NCI-H2029 (cell line): Measurements from ENCODE around the gene ELP6.

ENCODE experiments used
- DNase-seq: peaks from one replicate; lab custom pipeline; 2025; lab: John Stamatoyannopoulos, UW

The ELP6 gene

GRCh38 chr3:47513125-47513929 is at the start of gene ELP6:
TSS of gene ELP6 (minus strand) at chr3:47513712. CDS start at chr3:47513590, 122 bp downstream.
- peak; percentile 98 for DNase-seq

DNA sequence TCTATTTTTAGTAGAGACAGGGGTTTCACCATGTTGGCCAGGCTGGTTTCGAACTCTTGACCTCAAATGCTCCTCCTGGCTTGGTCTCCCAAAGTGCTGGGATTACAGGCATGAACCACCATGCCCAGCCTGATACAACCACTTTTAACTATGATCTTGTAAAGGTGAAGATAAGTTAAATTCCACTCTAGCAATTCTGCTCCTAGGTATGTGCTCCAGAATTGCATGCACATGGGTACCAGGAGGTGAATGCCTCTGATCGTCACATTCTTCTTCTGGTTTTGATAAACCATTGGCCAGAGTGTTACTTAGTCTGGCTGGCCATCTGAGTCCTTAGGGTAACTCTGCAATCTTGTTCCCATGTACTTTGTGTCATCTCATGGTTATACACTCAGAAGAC is 42.8 kb upstream of the ELP6 start:
- no peak for DNase-seq

DNA sequence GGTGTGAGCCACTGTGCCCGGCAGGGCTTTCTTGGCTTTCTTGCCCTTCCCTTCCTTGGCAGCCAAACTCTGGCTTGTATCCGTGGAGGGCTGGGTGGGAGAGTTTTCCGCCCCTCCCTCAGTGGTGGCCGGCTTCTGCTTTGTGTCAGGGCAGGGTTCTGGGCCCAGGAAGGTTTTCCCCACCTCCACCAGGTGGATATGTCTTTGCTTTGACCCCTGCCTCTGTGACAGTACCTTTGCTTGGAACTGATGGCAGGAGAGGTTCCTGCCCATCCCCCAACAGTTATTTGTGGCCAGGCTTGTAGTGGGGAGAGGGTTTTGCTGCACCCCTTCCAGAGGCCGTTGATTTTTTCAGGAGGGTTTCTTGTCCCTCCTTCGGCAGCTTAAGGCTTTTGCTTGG is 40.8 kb upstream of the ELP6 start:
- no peak for DNase-seq

GRCh38 chr3:47553407-47553806 is 39.9 kb upstream of the ELP6 start:
- no peak for DNase-seq

GRCh38 chr3:47542471-47543173 is 29.1 kb upstream of the ELP6 start:
- DNase-seq: no peak

DNA sequence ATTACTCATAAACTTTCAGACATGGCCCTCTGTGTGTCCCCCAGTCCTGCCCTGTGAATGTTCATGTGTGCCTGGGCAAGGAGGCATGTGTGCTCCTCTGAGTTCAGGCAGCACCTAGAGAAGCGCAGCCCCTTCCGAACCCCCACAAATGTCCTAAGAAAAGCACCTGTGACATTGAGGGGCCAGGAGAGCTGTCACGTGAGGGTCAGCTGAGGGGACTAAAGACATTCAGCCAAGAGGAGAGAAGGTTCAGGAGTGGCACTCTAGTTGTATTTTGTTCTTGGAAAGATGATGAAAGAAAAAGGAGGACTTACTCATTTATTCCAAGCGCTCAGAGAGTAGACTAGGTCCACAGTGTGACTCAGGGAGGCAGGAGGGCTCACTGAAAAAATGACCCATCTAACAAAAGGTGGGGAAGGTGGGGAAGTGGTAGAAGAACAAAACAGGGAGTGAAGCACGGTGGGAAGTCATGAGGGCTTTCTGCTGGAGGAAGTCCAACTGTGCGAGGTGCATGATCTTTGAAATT is 28.1 kb upstream of the ELP6 start:
- no peak for DNase-seq

GRCh38 chr3:47540281-47540680 is 26.8 kb upstream of the ELP6 start:
- DNase-seq: no peak

DNA sequence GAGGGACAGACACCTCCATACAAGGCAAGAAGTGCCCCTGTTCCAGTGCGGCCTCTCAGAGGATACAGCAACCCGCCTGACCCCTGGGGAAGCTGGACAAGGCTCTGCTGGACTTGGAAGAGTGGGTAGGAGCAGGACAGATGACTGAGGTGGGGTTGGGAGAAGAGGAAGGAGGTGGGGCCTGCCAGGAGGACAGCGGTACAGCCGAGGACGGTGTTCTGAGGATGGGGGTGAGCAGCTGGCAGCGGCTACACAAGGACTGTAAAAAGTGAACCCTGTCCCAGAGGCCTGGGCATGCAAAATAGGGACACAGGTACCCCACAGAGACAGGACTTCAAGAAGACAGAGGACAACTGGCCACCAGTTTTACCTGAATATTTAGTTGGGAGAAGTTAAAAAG is 23.5 kb upstream of the ELP6 start:
- no peak for DNase-seq

DNA sequence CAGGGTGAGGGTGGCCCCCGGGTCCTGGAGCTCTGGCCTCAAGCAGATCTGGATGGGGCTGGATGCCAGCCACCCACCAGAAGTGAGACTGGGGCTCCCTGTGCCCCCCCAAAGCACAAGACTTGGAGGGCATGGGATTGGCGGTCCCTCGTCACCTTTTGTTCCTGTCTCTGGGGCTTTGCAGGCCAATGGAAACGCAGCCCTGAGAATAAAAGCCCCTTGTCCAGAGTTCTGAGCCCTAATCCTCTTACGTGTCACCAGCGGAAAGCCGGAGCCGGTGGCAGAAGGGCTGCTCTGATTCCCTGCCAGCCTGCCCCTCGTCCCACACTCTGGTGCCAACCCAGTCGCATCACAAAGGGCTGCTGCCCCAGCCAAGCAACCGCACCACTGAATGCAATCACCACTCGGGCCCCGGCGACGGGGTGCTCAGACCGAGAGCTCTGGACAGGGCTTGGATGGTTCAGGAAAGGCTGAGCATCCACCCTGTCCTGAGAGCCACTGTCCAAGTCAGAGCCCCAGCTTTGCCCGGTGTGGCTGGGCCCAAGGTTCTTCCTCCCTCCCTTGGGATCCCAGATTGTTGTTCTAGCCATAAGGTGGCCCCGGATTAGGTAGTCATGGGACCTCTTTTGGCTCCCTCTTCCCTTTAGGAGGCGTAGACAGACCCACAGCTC is 22.8 kb upstream of the ELP6 start:
- no peak for DNase-seq

DNA sequence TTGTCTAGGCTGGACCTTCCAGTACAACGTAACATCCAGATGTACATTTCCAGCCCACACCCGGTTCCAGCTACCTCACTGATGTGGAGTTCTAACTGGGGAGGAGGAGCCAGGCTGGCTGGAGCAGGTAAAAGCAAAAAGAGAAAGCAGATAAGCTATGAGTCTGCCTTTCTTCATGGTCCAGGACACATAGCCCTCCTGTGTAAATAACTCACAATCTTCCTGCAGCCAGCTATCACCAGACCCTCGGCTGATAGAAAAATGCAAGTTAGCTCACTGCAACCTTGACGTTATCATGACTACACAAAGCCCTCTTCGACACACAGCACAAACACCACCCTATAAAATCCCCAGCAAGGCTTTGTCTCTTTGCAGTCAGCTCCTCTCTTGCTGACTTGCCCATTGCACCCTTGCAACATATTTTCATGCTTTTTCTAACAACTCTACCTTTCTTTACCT is 20.5 kb upstream of the ELP6 start:
- no peak for DNase-seq

DNA sequence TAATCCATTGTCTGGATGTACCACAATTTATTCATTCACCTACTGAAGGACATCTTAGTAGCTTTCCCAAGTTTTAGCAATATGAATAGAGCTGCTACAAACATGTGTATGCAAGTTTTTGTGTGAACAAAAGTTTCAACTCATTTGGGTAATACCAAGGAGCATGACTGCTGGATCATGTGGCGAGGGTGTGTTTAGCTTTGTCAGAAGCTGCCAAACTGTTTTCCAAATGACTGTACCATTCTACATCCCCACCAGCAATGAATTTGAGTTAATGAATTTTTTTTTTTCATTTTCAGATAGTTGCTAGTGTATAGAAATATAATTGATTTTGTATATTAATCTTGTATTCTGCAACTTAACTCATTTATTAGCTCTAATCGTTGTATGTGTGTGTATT is 20.0 kb upstream of the ELP6 start:
- DNase-seq: no peak

- DNase-seq: no peak
Observed at GRCh38 chr3:47527952-47528725, 14.6 kb upstream of the ELP6 start.

DNA sequence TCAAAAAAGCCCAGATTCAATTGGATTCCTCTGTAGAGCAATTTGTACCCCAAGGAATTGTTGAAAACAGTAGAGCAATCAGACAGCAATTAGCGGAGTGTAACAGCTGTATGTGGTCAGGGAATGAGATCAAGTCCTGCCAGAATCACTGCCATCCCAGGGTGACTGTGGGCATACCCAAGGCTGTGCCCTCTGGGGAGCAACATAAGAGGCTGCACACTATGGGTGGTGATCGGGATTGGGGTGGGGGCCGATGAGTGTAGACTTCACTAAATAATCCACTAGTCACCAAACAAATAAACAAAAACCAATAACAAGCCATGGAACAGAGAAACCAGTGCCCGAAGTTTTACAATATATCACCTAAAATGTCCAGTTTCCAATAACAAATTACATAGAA is 12.1 kb upstream of the ELP6 start:
- DNase-seq: no peak

- no peak for DNase-seq
Observed at GRCh38 chr3:47523310-47524073, 10.0 kb upstream of the ELP6 start.

DNA sequence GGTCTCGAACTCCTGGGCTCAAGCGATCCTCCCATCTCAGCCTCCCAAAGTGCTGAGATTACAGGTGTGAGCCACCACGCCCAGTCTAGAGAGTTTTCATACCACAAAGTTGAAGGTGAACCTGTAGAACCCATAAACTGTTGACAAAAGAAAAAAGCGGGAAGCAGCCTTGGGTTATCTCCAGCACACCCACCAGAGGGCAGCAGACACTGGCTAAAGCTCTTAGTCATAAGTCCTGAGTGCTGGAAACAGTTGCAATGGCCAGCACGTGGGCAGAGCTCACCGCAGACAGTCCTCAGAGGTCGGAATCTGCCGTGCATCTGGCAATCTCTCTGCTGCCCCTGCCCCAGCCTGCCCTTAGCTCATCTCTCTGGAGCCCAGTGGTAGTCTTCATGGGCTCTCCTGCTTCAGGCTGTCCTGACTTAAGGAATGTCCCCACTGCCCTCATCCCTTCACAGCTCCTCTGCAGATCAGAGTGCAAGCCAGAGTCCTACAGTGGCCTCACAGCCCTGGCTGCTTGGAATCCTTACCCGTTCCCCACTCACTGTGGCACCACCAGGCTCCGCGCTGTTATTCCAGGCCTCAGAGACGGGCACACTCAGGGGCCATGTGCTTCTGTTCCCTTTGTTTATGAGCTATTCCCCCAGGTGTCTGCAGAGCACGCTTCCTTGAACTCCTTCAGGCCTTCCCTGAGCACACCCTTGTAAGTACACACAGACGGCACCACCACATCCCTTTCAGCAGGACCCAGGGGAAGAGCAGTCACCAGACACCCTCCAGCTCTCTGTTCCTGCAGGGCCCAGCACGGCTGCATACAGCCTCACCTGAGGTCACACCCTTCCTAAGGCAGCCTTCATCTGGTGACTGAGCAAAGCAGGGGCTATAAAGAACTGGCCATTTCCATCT is 8.8 kb upstream of the ELP6 start:
- peak; percentile 93 for DNase-seq

- DNase-seq: no peak
Observed at GRCh38 chr3:47520756-47521155, 7.2 kb upstream of the ELP6 start.

DNA sequence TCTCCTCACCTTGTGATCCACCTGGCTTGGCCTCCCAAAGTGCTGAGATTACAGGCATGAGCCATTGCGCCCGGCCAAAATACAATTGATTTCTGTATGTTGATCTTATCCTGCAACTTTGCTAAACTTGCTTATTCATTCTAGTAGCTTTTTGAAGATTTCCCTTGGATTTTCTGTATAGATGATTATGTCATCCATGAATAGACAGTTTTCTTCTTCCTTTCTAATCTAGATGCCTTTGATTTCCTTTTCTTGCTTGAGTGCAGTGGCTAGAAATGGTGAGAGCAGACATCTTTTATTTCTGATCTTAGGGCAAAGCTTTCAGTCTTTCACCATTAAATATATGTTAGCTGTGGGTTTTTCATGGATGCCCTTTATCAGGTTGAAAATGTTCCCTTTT is 4.4 kb upstream of the ELP6 start:
- DNase-seq: no peak

GRCh38 chr3:47515864-47516319 is 2.4 kb upstream of the ELP6 start:
- DNase-seq: no peak

GRCh38 chr3:47515100-47515499 is 1.6 kb upstream of the ELP6 start:
- DNase-seq: no peak
